Peyer's patch (tissue), 4 donors: Measurements from ENCODE around the gene TGFB1.

Source experiments
- POLR2A ChIP-seq, 2 donors: fragments of 450-650 bp; IDR thresholded peaks; one replicate each; pipeline ENCODE4 v1.5.1; 2017; ENCODE audit warnings: antibody characterized with exemption in 2 of 2, mild to moderate bottlenecking in 2 of 2, moderate library complexity in 2 of 2
- TF ChIP-seq, protein P1 (sequence below), 6 experiments: fragments of 450-650 bp in 4 of 6; fragments of 200-600 bp in 2 of 6; sonication (generic) in 1 of 6; IDR thresholded peaks; one replicate each; pipeline ENCODE4 v1.5.1; 2017 to 2019; ENCODE audit warnings: antibody characterized with exemption in 6 of 6, mild to moderate bottlenecking in 3 of 6, moderate library complexity in 1 of 6

DNA sequence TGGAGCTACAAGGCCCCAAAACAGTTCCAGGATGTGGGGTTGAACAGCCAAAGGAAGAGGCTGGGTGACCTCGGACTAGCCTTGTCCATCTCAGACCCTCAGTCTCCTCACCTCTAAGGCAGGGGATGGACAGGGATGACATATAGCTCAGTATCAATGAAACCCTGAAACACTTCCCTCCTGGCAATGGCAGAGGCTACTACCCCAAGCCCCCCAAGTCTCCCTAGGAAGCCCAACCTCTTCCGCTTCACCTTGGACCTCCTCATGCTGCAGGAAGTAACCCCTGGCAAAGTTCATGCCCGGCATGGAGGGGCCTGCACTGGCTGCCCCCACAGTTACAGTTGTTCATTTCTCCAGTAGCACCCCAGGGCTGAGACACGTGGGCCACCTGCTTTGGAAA, 33.2 kb downstream of the TGFB1 start:
- no peak for TF ChIP-seq POLR2A (IDR thresholded peaks at IDR 0.05)
- TF ChIP-seq, protein P1, sequence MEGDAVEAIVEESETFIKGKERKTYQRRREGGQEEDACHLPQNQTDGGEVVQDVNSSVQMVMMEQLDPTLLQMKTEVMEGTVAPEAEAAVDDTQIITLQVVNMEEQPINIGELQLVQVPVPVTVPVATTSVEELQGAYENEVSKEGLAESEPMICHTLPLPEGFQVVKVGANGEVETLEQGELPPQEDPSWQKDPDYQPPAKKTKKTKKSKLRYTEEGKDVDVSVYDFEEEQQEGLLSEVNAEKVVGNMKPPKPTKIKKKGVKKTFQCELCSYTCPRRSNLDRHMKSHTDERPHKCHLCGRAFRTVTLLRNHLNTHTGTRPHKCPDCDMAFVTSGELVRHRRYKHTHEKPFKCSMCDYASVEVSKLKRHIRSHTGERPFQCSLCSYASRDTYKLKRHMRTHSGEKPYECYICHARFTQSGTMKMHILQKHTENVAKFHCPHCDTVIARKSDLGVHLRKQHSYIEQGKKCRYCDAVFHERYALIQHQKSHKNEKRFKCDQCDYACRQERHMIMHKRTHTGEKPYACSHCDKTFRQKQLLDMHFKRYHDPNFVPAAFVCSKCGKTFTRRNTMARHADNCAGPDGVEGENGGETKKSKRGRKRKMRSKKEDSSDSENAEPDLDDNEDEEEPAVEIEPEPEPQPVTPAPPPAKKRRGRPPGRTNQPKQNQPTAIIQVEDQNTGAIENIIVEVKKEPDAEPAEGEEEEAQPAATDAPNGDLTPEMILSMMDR (IDR thresholded peaks at IDR 0.05): no peak
